Parathyroid adenoma (tissue), 2 donors: ENCODE measurements around the gene TMEM44.
A peak's percentile ranks its signal among the peaks of the same experiment; 100 is the strongest.

Source experiments
- H2AFZ ChIP-seq: fragments of 300-600 bp; sonication (generic); one replicate; pipeline ENCODE4 v1.7.0; 2017; ENCODE audit warnings: antibody characterized with exemption, mild to moderate bottlenecking
- H3K27ac ChIP-seq: fragments of 300-600 bp; sonication (generic); one replicate; pipeline ENCODE4 v1.7.0; 2017
- H3K27me3 ChIP-seq: fragments of 300-600 bp; sonication (generic); one replicate; pipeline ENCODE4 v1.7.0; 2017; ENCODE audit warnings: low read length; ENCODE audit not compliant: control insufficient read depth, insufficient read depth
- H3K36me3 ChIP-seq: fragments of 300-600 bp; sonication (generic); one replicate; pipeline ENCODE4 v1.7.0; 2017; ENCODE audit warnings: low read length; ENCODE audit not compliant: control insufficient read depth, insufficient read depth
- H3K4me1 ChIP-seq: fragments of 300-600 bp; sonication (generic); one replicate; pipeline ENCODE4 v1.7.0; 2017; ENCODE audit warnings: control low read depth
- H3K4me2 ChIP-seq: fragments of 300-600 bp; sonication (generic); one replicate; pipeline ENCODE4 v1.7.0; 2017; ENCODE audit warnings: low read length
- H3K4me3 ChIP-seq: fragments of 300-600 bp; sonication (generic); one replicate; pipeline ENCODE4 v1.7.0; 2017; ENCODE audit warnings: low read depth, low read length
- H3K79me2 ChIP-seq: fragments of 300-600 bp; sonication (generic); one replicate; pipeline ENCODE4 v1.7.0; 2017; ENCODE audit warnings: control low read depth
- H3K9ac ChIP-seq: fragments of 300-600 bp; sonication (generic); one replicate; pipeline ENCODE4 v1.7.0; 2017; ENCODE audit warnings: mild to moderate bottlenecking
- H3K9me3 ChIP-seq: fragments of 300-600 bp; sonication (generic); one replicate; pipeline ENCODE4 v1.7.0; 2017; ENCODE audit warnings: low read length; ENCODE audit not compliant: control insufficient read depth
- CTCF ChIP-seq: fragments of 300-600 bp; sonication (generic); IDR thresholded peaks from one replicate; pipeline ENCODE4 v1.7.0; 2017; ENCODE audit warnings: antibody characterized with exemption, mild to moderate bottlenecking
- donor health status: primary hyperparathyroidism.

The TMEM44 gene

DNA sequence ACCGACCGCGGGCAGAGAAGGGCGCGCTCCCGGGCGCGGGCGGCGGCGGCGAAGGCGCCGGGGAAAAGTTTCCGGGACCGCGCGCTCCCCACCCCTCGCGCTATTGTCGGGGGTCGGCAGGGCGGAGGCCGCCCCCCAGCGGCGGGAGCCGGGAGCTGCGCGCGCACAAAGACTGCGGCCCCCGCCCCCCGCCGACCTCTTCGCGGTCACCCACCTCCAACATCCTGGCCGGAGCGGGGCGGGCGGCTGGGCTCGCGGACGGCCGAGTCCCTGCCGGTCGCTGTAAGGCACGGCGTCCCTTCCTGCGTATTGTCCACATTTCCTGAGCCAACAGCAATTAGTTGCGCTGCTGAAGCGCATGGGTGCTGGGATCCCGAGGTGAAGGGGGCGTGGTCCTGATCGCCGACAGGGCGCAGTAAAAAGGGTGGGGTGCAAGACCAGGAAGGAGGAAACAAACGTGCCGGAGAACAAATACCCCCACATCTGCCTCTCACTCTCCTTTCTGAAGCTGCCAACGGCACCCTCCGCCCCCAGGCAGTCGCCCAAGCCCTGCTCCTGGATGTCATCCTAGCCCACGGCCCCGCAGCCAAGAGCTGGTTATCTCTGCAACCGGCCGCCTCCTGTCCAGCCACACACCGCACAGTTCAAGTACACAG is at the start of gene TMEM44:
TSS of gene TMEM44 (minus strand) at position 71 of the 656 bp plus-strand sequence. CDS start 204 bp downstream, outside the sequence.
- Histone ChIP-seq H3K9me3 (no peaks in the 10 kb centered on the region), H2AFZ (peak within 1 kb of the TSS; percentile 84), H3K79me2 (no peaks in the 10 kb centered on the region), H3K36me3 (no peaks in the 10 kb centered on the region), H3K27me3 (no peaks in the 10 kb centered on the region), H3K4me1 (no peaks in the 10 kb centered on the region), H3K27ac (peak within 1 kb of the TSS; percentile 50), H3K4me2 (peak within 1 kb of the TSS; percentile 89), H3K4me3 (peak within 1 kb of the TSS; percentile 59), H3K9ac (no peak within 1 kb of the TSS)
- TF ChIP-seq CTCF = peak; percentile 49

GRCh38 chr3:194682694-194683310 is 49.6 kb upstream of the TMEM44 start:
- Histone ChIP-seq H3K4me2 (no peak overlapping the region), H3K9me3 (no peaks in the 10 kb centered on the region), H3K27me3 (no peaks in the 10 kb centered on the region), H3K27ac (no peak overlapping the region), H3K36me3 (no peaks in the 10 kb centered on the region), H2AFZ (peak overlapping the region; percentile 61), H3K79me2 (no peaks in the 10 kb centered on the region), H3K4me3 (no peak overlapping the region), H3K9ac (no peak overlapping the region), H3K4me1 (peaks cover 3% of the 10 kb centered on the region)
- peak; percentile 85 for TF ChIP-seq CTCF

GRCh38 chr3:194682189-194682693 is 49.0 kb upstream of the TMEM44 start:
- Histone ChIP-seq H3K27ac (no peak overlapping the region), H3K36me3 (no peaks in the 10 kb centered on the region), H3K27me3 (no peaks in the 10 kb centered on the region), H3K79me2 (no peaks in the 10 kb centered on the region), H3K4me3 (no peak overlapping the region), H3K4me2 (no peak overlapping the region), H3K9me3 (no peaks in the 10 kb centered on the region), H2AFZ (peak overlapping the region; percentile 61), H3K9ac (no peak overlapping the region), H3K4me1 (peaks cover 3% of the 10 kb centered on the region)
- TF ChIP-seq CTCF = no peak

GRCh38 chr3:194680888-194681615 is 47.8 kb upstream of the TMEM44 start:
- peaks cover 3% of the 10 kb centered on the region for H3K4me1 ChIP-seq
- H3K79me2 ChIP-seq = no peaks in the 10 kb centered on the region
- H3K27ac ChIP-seq = no peak overlapping the region
- TF ChIP-seq CTCF = no peak
- H3K9ac ChIP-seq = no peak overlapping the region
- H2AFZ ChIP-seq = no peak overlapping the region
- H3K9me3 ChIP-seq = no peaks in the 10 kb centered on the region
- H3K4me3 ChIP-seq = no peak overlapping the region
- H3K4me2 ChIP-seq = no peak overlapping the region
- no peaks in the 10 kb centered on the region for H3K36me3 ChIP-seq
- H3K27me3 ChIP-seq = no peaks in the 10 kb centered on the region
